ENCODE measurements around the gene MPZL3.

DNA sequence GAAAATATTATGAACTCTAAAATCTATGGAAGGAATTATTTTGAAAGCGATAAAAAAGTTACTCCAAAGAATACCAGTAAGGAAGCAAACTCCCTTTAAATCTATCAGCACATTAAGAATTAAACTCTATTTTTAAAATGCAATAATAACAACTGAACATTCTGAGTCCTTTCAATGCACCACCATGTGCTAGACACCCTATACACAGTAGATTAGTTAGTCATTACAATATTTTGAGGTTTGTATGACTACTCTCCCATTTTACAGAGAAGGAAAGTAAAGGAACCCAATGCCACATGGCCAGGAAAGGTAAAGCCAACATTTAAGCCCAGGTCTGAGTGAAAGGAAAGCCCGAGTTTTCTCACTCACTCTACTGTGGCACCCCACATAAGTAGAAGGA lies 45.1 kb downstream of the MPZL3 start:
- TF ChIP-seq POLR2A (IDR thresholded peaks at IDR 0.05) = no peak
- TF ChIP-seq, protein P1, sequence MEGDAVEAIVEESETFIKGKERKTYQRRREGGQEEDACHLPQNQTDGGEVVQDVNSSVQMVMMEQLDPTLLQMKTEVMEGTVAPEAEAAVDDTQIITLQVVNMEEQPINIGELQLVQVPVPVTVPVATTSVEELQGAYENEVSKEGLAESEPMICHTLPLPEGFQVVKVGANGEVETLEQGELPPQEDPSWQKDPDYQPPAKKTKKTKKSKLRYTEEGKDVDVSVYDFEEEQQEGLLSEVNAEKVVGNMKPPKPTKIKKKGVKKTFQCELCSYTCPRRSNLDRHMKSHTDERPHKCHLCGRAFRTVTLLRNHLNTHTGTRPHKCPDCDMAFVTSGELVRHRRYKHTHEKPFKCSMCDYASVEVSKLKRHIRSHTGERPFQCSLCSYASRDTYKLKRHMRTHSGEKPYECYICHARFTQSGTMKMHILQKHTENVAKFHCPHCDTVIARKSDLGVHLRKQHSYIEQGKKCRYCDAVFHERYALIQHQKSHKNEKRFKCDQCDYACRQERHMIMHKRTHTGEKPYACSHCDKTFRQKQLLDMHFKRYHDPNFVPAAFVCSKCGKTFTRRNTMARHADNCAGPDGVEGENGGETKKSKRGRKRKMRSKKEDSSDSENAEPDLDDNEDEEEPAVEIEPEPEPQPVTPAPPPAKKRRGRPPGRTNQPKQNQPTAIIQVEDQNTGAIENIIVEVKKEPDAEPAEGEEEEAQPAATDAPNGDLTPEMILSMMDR (IDR thresholded peaks at IDR 0.05) = no peak

Data from adrenal gland (tissue), 5 donors.